Fibroblast of skin of left biceps (primary cell): ENCODE results near the gene ANKRD33B.
"Not testable (repeated sequence)": the region's sequence is repeated elsewhere in the genome, so short reads cannot be mapped to it uniquely, and the experiment has no call there.

Source experiments
- DNase-seq, 2 experiments: peaks; one replicate each; pipeline ENCODE4 v3.0.0-alpha.2; 2013; ENCODE audit warnings: low read depth in 2 of 2

ANKRD33B gene

DNA sequence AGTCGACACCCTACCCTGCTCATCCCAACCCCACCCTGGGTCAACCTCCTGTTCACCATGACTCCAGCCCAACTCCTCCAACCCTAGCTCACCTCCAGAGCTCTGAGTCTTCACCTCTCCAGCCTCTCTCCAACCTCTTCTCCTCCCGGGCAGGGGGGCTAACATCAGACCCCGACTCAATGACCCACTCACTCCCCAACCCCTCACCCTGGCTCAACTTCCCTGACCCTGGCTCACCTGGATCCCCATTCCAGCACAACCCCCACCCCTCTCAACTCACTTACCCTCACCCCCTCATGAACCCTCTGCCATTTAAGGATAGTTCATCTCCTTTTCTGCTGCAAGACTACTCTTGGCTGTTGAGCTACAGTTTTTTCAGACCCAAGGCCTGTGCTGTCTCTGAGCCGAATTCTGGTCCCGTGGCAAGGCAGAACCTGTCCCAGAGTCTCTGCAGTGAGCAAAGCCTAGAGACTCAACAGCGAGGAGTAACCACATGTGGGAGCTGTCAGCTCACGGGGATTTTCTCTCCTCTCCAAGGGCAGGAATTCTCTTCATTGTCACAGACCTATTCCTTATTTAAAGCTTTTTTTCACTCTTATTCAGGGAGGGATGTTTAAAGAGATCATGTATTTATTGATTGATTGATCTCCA lies 29.8 kb downstream of the ANKRD33B start:
- no peak for DNase-seq

DNA sequence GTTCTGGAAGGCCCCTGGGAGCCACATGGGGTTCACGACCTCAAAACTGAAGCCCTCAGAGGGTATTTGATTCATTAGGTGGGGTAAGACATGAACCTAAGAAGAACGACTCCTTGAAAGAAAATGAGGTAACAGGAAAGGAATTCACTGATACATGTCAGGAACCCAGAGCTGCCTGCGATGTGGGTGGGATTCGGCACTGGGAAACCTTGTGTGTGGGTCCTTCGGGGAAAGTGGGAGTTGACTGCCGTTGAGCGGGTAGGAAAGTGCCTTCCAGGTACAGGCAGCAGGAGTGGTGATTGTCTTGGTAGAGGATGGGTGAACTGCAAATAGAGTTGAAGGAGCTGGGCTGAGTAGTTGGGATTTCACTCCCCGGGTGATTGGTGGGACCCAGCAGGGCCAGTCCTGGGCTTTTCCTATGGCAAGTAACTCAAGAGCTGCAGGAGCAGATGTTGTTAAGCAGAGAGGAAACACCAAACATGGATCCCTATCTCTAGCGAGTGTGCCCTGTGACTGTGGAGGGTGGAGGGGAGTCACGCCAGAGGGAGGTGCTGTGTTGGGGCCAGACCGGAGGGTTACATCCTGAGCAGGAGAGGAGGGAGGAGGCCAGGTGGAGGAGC lies 30.8 kb downstream of the ANKRD33B start:
- DNase-seq = no peak

DNA sequence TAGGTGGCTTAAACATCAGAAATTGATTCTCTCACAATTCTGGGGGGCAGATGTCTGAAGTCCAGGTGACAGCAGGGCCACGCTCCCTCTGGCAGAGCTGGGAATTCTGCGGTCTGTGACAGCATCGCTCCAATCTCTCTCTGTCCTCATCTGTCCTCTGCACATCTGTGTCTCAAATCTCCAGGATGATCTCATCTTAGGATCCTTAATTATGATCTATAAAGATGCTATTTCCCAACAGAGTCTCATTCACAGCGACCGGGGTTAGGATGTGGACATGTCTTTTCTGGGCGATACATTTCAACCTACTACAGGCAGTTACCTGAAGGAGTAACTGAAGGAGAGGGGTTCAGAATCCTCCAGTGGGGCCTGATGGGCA lies 31.4 kb downstream of the ANKRD33B start:
- DNase-seq = no peak

DNA sequence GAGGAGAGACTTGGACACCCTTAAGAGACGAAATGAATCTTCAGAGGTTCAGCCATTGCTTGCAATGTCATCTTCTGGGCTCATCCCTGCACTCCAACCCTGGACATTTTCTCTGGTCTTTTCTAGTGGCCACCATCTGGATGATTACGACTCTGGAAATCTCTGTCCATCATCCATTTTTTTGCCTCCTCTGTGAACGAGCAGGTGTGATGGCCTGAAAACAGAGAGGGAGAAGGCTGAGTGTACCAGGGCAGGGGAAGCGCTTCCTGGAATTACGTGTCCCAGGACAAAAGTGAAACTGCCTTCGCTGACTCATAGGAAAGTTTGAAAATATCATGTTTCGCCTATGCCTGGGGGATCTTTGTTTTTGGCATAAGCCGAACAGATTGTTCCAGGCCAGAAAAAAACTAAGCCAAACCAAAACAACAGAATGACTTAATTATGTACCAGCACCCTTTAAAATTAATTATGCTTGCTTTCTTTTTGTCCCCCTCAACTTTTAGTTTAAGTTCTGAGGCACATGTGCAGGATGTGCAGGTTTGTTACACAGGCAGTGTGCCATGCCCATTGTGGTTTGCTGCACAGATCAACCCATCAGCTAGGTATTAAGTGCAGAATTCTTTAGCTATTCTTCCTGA lies 31.9 kb downstream of the ANKRD33B start:
- peak; percentile 58 to 59 for DNase-seq

DNA sequence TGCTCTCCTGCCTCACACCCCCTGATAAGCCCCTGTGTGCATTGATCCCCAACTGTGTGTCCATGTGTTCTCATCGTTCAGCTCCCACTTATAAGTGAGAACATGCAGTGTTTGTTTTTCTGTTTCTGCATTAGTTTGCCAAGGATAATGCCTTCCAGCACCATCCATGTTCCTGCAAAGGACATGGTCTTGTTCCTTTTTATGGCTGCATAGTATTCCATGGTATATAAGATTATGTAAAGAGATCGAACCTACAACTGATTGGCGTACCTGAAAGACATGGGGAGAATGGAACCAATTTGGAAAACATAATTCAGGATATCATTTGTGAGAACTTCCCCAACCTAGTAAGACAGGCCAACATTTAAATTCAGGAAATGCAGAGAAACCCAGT lies 32.4 kb downstream of the ANKRD33B start:
- DNase-seq = no peak

DNA sequence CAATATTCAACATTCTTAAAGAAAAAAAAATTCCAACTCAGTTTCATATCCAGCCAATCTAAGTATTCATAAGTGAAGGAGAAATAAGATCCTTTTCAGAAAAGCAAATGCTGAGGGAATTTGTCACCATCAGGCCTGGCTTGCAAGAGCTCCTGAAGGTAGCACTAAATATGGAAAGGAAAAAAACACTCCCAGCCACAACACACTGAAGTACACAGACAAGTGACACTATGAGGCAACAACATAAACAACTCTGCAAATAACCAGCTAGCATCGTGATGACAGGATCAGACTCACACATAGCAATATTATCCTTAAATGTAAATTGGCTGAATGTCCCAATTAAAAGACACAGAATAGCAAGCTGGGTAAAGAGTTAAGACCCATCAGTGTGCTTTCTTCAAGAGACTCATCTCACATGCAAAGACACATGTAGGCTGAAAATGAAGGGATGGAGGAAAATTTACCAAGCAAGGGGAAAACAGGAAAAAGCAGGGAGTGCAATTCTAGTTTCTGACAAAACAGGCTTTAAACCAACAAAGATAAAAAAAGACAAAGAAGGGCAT lies 33.1 kb downstream of the ANKRD33B start:
- DNase-seq = no peak

DNA sequence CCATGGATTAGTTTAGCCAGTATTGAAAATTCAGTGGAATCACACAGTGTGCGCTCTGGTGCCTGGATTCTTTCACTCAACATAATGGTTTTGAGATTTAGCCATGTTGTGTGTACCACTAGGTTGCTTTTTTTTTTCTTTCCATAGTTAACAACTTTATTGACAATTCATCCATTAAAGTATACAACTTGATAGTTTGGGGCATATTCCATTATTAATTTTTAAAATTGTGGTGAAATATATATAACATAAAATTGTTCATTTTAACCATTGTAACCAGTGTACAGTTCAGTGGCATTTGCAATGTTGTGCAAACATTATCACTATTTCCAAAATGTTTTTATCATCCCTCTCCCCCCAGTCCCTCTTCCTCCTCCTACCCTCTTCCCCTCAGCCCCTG lies 35.2 kb downstream of the ANKRD33B start:
- no peak for DNase-seq

DNA sequence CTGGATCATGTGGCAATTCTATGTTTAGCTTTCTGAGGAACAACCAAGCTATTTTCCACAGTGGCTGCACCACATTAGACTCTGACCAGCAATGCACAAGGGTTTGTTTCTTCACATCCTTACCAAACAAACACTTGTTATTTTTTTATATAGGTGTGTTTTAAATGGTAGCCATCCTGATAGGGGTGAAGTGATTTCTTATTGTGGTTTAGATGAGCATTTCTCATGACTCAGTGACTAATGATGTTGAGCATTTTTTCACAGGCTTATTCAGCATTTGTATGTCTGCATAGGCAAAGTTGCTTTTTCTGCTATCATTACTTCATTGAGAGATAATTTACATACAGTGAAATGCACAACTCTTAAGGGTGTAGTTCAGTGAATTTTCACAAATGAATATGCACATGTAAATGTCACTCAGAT lies 36.0 kb downstream of the ANKRD33B start:
- no peak for DNase-seq

DNA sequence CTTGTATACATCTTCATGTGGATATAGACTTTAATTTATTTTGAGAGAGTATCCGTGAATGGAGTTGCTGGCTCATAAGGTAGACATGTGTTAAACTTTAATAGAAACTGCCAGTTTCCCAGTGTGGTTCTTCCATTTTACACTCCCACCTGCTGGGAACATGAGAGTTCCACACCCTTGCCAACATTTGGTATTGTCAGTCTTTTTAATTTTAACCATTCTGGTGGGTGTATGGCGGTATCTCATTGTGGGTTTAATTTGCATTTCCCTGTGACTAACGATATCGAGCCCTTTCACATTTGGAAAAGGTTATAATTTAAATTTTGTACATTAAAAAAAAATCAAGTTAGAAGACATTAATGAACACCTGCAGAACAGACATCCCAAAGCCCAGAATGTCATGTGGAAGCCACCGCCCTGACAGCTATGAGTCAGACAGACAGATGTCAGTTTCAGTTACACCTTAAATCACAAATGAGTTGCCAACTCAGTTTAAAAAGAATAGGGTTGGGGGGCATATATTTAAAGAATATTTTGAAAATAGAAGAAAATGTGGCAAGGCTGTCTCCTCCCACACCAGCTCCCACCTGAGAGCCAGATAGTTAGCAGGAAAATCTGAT lies 36.9 kb downstream of the ANKRD33B start:
- no peak for DNase-seq

DNA sequence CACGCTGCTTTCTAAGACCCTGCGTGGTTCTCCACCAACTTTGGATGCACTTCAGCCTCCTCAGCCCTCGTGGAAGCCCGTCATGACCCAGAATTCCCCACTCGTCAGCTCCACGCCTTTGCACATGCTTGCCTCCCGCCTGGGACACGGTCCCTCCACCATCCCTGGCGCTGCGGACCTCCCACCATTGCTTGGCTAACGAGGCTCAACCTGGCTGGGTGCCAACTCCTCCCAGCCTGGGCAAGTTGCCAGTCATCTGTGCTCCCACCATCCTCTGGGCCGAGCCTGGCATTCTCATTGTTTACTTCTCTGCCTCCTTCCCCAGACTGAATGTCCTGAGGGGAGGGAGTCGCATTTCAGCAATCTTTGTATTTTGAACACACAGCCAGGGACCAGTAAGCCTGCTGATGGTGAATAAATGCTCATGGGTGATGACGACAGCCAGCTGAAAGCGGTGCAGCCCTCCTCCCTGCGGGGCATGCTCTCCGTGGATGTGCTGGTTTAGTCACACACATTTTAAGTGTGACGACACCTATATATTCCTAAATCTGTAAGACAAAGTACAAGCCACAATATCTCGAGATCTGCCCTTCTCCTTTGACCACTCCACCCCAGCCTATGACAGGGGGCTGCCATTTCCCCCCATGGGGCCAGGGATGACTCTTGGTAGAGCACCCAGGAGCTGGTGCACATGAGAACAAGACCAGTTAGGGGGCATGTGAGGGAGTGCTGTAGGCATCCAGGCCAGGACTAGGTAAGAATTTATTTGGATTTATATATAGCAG lies 37.6 kb downstream of the ANKRD33B start:
- DNase-seq = peak; percentile 55 to 60

DNA sequence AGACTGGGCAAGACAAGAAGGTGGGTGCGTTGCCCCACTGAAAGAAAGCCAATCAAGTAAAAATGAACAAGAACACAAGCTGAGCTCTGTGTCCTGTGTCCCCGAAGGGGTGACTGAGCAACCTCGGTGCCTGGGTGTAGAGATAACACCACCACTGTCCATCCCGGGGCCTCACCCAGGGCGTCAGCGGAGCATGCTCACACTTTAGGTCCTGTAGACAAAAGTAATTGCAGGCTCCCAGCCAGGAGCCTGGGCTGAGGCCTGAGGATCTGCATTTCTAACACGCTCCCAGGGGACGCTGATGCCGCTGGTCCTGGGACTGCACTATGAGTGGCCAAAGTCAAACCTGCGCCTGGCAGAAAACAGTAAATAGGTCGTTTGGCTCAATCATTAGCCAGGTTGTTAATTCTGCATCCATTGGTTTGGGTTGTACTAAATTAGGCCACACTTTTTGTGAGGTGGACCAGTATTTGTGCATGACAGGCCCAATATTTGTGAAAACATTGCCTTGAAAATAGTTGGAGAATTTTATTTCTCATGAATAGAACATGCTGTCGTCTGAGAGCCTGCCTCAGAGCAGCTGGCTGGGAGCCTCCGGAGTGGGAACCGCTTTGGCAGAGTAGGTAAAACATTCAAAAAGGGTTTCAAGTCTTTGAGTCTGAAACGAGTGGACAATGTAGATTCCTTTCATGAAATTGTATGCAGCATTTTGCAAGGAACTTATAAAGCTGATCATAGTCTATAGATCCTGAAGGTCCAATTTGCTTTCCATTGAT lies 38.3 kb downstream of the ANKRD33B start:
- no peak for DNase-seq

DNA sequence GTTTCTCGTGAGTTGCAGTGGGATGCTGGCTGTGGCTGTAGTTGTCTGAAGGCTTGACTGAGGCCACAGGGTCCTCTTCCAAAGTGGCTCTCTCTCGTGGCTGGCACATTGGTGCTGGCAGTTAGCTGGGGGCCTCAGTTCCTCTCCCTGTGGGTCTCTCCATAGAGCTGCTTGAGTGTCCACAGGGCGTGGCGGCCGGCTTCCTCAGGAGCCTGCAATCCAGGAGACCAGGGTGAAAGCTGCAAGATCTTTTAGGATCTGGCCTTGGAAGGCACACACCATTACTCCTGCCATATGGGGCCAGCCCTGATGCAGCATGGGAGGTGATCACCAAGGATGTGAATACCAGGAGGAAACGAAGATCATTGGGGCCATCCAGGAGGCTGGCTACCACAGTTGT lies 41.1 kb downstream of the ANKRD33B start:
- no peak for DNase-seq

DNA sequence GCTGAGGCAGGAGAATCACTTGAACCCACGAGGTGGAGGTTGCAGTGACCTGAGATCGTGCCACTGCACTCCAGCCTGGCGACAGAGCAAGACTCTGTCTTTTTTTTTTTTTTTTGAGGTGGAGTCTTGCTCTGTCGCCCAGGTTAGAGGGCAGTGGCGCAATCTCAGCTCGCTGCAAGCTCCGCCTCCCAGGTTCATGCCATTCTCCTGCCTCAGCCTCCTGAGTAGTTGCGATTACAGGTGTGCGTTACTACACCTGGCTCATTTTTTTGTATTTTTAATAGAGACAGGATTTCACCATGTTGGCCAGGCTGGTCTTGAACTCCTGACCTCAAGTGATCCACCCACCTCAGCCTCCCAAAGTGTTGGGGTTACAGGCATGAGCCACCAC lies 42.8 kb downstream of the ANKRD33B start:
- DNase-seq = not testable (repeated sequence)

DNA sequence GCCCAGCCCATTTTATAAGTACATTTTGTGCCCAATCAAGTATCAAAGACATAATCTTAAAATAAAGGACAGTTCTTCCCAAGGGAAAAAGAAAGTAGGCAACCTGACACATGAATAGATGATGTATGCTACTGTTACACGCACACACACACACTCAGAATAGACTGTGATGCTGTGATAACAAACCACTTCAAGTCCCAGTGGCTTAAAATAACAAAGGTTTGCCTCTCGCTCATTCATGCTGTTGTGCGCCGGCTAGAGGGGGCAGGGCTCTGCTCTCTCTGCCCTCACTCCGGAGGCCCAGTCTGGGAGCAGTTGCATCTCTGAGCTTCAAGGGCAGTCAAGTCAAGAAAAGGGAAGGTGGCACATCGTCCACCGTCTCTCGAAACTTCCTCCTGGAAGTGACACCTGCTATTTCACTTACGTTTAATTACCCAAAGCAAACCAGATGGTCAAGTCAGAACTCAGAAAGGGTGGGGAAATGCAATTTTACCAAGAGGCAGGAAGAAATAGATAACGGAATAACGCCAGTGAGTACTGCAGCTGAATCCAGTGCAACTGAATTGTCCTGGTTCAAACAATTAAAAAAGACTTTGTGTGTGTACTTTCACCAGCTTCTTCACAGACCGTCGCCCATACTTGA lies 43.3 kb downstream of the ANKRD33B start:
- no peak for DNase-seq

DNA sequence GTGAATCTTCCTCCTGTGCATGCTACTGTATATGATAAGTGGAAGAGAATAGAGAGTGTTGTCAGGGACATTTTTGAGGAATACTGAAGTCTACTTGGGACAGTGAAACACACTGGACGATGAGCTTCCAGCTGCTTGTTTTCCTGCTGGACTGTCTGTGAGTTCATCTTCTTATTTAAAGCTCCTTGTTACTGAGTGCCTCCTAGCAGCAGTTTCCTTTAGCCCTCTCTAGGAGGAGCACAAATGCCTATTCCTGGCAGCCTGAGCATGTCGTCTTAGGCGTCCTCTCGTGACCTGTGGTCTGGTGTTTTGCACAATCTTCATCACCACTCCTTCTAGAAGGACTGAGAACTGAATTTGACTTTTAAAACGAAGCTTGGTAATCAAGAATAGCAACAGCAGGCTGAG lies 43.8 kb downstream of the ANKRD33B start:
- no peak for DNase-seq

DNA sequence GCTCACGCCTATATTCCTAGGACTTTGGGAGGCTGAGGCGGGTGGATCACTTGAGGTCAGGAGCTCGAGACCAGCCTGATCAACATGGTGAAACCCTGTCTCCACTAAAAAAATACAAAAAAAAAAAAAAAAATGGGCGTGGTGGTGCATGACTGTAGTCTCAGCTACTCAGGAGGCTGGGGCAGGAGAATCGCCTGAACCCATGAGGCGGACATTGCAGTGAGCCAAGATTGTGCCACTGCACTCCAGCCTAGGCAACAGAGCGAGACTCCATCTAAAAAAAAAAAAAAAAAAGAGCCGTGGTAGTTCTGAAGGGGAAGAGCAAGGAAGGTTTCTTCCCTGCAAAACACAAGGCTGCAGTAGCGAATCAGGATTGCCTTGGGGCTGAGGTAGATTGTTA lies 44.2 kb downstream of the ANKRD33B start:
- not testable (repeated sequence) for DNase-seq

DNA sequence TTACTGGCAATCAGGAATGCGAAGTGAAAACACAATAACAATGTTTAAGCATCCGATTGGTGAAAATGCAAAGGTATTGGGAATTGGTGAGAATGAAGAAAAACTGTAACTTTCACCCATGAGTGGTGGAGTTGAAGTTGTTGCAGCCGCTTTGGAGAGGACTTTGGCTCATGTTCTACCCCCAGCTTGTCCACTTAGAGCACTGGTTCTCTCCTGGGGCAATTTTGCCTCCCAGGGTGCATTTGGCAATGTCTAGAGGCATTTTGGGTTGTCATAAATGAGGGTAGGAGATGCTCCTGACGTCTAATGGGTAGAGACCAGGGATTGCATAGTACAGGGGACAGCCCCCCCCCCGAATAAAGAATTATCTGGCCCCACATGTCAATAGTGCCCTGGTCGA lies 46.2 kb downstream of the ANKRD33B start:
- no peak for DNase-seq

DNA sequence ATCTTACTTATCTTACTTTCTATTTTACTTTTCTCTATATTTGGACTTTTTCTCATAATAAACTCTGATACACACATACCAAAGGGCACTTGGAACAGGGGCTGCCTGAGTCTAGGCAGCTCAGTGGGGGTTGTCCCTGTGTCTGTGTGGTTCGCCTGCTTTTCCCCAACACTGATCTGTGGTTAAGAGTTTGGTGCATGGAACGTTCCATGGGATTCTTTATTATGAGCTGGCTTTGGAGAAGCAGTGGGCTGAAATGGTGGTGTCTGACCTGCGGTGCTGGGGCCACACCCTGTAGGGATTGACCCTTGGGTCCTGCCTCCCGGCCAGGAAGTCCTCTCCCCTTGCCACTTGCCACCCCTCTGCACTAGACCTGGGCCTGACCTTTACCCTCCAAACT lies 47.4 kb downstream of the ANKRD33B start:
- no peak for DNase-seq

DNA sequence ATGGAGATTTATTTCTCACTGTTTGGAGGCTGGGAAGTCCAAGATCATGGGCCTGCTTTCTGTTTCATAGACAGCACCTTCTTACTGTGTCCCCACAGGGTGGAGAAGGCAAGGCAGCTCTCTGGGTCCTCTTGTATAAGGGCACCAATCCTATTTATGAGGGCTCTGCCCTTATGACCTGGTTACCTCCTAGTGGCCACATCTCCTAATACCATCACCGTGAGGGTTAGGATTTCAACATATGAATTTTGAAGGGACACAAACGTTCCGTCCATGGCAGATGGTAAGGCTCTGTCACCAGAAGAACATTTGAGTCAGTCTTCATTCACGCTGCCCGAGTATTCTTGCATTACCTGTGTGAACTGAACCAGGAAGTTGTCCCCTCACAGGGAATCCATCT lies 48.4 kb downstream of the ANKRD33B start:
- no peak for DNase-seq

DNA sequence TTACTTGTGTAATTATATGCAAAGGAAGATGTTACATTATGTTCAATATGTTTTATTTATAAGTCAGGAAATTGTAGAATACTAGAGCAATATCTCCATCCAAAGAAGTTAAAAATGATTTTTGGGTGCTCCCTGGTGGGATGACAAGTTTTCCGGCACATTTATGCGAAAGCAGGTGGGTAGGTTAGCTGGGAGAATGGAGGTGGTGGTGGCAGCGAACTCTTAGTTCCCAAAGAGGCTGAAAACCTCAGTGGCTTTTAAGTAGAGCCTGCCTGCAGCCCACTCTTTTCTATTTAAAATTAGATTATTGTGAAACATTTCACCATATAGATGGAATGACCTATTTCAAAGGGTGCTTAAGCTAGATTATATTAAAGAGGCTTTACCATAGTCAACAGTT lies 51.8 kb downstream of the ANKRD33B start:
- no peak for DNase-seq

DNA sequence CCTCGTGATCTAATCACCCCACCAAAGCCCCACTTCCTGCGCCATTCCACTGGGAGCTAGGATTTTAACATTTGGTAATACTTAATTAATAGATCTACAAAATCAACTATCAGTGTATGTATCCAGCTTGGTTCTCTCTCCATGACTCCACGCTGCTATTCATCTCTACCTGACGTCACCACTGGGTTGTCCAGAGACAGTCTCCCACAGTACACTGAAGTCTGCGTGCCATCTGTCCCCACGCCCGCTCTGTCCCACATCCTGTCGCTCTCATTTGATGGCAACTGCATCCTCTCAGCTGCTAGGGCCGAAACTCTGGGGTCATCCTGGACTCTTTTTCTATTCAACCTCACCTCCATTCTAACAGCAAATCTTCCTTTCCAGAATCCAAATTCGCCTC lies 53.2 kb downstream of the ANKRD33B start:
- no peak for DNase-seq
